Stimulated activated CD8-positive, alpha-beta memory T cell treated with anti-CD3 and anti-CD28 coated beads, Interleukin-12 subunit alpha, Interleukin-12 subunit beta, amount 100 ng/mL, for 24 hours (primary cell): Measurements from ENCODE around the gene SAP30L.

Experiments used
- DNase-seq: peaks from one replicate; pipeline ENCODE4 v3.0.0-alpha.2; 2020; ENCODE audit errors: extremely low read depth

Gene SAP30L

DNA sequence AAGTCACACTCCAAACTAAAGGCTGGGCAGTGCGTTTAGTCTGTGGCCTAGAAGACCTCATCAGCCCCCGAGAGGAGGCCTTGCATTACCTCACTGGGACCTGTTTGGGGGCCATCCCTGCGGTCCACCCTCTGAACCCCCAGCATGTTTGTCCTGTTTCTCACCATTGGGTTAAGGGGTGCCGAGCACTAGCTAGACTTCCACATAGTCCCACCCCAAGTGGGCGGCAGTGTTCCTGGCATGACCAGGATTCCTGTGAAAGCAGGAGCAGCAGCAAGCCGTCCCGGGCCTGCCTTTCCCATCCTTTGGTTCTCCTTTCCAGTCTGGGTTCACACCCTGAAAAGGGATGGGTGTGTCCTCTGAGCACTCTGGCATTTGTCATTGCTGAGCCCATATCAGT, 26.6 kb upstream of the SAP30L start:
- DNase-seq = no peak

DNA sequence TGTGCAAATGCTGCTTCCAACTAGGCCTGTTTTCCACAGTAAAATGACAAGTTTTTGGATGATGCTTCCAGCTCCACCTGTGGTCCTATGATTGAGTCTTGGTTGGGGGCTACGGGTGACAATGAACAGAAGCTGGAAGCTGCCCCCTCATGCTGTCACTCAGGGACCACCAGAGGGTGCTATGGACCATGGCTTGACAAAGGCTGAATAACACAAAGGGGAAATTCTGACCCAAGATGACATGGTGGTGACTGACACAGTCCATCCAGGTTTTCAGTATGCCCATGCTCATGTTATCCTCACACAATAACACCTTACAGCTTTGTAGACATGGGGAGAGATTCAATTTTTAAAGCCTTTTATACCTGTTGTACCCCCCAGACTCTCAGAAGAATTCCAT, 23.9 kb upstream of the SAP30L start:
- no peak for DNase-seq

DNA sequence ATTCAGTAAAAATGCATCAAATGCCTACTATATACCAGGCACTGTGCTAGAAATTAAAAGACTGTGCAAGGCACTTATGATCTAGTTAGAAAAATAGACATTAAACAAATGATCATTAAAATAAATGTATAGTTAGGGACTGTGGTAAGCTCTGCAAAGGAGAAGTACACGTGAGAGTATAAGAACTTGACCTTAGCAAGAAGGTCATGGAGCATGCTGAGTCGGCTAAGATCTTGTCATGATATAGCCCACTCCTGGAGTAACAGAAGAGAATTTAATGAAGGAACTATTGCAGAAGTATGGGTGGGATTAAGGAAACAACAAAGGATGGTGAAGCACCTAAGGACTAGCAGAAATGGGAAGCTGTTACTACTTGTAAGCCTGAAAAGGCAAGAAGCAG, 23.5 kb upstream of the SAP30L start:
- no peak for DNase-seq

DNA sequence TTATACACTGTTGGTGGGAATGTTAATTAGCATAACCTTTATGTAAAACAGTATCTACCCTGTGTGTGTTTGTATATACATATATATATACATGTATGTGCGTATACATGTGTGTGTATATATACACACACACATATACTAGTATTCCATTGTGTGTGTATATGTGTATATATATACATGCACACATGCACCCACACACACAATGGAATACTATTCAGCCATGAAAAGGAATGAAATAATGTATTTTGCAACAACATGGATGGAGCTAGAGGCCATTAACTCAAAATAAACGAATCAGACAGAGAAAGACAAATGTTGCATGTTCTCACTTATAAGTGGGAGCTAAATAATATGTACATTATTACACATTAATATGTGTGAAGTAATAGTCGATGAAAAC, 17.6 kb upstream of the SAP30L start:
- DNase-seq = no peak

DNA sequence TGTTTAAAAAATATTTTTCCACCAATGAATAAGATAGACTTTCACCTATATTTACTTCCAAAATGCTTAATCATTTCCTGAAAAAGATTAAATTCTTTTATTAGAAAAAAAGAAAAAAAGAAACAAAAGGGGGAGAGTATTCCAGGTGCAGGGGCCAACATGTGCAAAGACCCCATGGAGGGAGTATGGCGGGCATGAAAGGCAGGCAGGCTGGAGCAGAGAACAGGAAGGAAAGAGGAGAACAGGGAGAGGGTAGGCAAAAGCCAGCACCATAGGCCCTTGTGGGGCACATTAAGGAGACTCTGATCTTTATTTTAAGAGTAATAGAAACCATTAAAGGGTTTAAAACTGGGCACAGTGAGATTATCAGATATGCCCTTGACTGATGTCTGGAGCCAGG, 16.5 kb upstream of the SAP30L start:
- no peak for DNase-seq

DNA sequence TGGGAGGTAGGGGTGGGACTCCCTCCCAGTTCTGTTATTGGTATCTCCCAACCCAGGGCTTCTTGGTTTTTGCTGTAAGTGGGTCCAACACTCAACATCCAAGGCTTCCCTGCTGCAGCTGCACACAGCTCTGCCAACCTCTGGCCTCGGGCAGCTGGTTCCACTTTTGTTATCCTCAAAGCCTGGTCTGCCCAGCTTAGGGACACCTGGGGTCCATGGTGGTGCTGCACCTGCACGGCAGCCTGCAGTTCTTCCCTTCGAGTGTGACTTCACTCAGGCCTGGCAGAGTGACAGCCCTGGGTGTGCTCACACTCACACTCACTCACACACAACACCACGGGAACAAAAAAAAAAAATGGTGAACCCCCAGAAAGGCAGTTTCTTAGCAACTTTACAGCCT, 15.3 kb upstream of the SAP30L start:
- DNase-seq = no peak

DNA sequence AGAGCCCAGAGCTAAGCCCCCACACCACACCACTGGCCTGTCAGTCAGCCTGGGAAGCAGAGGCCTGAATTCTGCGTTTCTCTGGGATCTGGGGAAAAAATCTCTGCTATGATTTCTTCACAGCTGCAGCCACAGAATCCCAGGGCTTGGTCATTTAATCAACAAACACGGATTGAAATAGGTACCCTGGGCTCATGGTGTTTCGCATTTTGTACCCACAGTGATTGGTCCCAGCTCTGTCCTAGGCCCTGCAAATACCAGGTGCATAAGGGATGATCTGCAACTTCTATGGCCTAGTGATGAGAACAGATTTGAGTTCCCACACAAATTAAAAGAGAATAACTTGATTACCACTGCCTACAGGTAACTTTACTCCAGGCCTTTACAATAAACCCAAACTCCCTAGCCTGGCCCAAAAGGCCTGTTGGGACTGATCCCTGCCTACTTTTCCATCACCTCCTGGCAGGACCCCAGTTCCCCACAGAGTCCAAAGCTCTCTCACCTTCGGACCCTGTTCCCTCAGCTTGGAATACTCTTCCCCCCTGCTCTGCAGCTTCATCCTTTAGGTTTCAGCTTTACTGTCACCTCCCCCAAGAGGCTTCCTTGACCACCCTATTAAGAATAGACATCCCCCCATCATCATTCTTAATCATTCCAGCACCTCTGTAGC, 14.7 kb upstream of the SAP30L start:
- DNase-seq = no peak

DNA sequence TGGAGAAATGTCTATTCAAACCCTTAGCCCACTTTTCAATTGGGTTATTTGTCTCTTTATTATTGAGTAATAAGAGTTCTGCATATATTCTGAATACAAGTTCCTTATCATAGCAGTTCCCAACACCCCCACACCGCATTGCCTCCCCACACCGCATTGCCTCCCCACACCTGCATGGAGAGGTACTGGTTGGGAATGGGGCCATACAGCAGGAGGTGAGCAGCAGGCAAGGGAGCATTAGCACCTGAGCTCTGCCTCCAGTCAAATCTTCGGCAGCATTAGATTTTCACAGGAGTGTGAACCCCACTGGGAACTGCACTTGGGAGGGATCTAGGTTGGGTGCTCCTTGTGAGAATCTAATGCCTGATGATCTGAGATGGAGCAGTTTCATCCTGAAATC, 10.6 kb upstream of the SAP30L start:
- no peak for DNase-seq

DNA sequence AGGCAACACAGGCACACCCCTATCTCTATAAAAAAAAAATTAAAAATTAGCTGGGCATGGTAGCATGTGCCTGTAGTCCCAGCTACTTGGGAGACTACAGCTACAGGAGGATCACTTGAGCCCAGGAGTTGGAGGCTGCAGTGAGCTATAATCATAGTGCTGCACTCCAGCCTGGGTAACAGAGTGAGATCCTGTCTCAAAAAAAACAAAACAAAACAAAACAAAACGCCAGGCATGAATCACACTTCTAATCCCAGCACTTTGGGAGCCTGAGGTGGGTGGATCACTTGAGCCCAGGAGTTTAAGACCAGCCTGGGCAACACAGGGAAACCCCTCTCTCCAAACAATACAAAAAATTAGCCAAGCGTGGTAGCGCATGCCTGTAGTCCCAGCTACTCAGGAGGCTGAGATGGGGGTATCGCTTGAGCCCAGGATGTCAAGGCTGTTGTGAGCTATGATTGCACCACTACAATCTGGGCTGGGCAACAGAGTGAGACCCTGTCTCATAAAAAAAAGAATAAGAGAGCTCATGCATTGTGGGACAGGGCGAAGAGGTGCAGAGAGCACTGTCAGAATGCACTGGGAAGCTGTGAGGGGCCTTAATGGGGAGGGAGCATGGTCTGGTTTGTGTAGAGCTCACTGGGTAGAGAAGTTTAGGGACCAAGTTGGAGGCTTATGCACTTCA, 8.4 kb upstream of the SAP30L start:
- no peak for DNase-seq

DNA sequence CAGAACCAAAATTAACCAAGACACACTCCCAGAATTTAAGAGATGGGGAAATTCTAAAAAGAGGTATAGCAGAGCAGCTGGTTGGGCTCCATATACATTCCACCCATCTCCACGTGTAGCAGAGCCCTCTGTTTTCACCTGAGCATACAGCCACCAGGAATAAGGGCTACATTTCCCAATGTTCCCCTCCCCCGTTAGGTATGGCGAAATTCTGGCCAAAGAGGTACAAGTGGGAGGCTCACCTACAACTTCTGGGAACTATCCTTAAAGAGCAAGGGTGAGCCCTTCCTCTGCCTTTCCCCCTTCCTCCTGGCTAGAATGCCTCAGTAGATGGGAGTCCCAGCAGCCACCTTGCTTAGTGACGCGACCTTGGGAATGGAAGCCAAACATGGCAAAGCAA, 5.3 kb upstream of the SAP30L start:
- DNase-seq = no peak

DNA sequence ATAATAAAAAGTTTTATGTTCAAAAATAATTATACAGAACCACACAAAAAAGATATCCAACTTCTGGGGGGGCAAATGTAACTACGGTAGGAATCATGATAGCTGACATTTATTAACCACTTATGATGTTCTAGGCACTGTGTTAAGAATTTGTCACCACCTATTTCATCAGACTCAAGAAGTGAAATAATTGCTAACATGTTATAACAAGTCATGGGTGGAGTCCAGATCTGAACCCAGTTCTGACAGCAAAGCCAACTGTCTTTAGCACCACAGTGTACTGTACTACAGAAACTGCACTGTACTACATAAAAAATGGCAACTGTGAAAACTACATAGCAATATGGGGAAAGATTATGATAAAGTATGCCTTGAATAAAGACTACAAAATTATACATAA, 3.0 kb upstream of the SAP30L start:
- no peak for DNase-seq

DNA sequence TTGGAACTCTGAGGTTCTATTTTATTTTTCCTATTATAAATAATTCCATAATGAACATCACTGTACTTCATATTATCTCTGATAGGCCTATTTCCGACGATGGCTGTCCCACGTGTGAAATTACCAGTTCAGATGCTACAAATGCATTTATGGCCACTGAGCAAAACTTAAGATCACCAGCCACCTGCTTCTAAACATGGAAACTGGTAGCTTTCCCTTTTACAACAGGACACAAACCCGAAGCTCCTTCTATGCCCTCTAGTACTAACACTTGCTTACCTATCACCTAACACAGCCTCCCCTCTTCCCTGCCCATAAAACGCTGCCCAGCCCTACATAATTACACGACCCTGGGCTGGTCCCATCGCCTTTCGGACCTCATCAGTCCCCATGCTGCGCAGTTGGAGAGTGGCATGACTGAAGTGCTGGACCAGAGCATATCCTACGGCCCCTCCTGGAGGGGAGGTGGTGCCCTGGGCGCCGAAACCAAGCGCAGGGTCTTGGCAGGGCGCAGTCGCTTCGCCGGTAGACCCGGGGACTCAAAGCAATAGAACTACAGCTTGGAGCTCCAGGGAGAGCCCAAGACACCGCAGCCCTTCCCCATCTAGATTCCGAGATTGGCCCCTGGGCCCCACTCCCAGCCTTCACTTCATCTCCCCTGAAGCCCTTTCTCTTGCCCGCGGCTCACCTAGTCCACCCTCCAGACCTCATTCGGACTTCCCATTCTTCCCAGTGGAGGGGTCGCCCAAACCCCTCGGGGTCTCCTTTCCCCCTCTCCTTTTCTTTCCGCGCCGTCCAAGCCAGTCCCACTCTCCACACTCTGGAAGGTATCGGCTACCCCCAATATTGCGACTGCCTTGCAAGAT, 1.0 kb upstream of the SAP30L start:
- DNase-seq = no peak

DNA sequence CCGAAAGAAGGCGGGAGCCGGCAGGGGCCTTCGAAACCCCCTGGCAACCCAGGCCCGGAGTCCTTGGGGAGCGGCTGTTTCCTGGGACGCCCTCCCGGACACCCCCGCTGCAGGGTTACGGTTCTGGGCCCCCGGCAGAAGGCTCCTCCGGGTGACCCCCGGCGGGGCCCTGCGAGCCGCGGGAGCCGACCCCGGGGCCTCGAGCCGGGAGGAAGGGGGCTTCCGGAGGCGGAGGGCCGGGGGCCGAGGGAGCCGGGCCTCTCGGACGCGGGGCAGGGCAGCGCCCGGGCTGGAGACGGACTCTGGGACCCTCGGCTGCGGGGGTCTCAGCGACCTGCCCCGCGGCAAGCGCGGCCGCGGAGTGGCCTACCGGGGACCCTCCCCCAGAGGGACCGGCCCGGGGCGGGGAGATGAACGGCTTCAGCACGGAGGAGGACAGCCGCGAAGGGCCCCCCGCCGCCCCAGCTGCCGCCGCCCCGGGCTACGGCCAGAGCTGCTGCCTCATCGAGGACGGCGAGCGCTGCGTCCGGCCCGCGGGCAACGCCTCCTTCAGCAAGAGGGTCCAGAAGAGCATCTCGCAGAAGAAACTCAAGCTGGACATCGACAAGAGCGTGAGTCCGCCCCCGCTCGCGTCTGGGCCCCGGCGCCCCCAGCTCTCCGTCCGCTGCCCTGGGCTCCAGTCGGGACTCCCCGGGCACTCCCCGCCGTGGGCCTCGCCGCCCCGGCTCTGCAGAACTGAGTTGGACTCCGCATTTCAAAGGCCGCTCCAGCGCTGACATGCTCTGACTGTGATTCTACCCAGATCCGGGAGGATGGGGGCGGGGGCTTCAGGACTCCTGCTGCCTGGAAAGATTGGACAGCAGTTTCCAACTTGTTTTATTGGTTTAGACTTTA, 645 bp downstream of the SAP30L start:
- DNase-seq = no peak

DNA sequence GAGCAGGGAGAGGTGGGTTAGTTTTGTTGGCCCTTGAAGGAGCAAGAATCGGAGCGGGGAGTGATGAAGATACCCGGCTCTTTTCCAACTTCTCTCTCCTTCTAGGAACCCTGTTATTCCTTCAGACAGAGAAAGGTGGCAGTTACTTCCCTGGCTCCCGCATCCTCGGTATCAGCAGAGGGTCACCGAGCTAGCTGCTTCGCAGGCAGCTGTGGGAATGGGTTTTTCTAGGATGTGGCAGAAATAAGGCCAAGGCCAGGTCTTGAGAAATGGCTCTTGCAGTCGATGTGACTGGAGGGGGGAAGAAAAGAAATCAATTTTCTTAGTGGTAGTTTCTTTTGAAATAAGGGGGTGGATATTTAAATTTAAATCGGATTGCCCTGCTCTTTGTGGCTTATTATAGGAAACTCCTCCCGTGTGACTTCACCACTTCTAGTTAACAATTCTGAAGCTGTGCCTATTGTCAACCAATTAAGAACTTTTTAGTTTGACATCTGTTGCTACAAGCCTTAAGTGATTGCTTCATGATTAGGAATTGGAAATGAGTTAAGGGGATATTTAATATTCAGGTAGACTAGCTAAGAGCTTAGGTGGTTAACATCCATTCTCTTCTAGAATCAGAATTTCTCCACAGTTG, 1.4 kb downstream of the SAP30L start:
- no peak for DNase-seq

DNA sequence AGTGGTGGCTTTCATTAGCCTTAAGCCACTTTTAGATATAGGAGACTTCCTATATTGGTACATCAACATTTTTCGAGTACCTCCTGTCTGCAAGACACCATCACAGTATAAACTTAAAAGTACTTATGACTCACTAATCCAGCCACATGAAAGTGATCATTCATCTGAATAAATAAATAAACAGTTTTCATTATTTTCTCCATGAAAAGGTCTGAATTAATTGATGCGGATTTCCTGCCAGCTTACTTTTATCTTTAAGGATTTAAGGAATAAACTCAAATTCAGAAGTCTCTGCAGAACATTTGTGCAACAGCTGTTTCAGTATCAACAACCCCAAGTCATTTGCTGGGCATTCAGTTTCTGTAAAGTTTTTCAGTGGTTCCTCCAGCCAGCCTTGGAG, 4.0 kb downstream of the SAP30L start:
- no peak for DNase-seq

DNA sequence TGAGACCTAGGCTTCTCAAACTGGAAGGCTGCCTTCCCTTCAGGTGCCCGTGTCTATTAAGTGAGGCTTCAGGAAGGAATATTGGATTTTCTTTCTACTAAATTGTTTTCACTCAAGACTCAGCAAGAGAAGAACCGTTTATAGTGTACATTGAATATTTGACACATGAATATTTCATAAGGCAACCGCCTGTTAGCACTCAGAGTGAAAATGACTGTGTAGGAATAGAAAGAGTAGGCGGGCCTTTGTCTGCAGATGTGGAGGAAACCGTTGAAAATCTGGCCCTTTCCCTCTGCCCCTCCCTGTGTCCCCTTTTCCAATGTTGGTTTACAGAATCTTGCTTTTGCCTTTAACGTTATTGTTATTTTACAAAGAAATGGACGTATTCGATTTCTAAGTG, 6.2 kb downstream of the SAP30L start:
- DNase-seq = no peak

DNA sequence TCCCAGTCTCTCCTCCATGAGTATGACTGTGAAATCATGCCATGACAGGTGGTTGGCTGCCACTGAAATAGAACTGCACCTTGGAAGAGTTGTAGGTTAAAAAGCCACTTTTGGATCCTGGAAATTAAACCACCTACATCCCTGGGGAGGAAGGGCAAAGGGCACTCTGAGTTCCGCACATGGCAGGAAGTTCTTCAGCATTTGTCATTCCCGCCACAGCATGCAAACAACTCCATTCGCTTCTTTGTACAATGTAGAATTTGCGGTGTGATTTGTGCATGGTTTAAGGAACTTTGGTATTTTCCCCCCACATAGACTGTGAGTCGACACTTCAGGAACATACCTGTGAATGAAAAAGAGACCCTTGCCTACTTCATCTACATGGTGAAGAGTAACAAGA, 9.8 kb downstream of the SAP30L start:
- DNase-seq = no peak

DNA sequence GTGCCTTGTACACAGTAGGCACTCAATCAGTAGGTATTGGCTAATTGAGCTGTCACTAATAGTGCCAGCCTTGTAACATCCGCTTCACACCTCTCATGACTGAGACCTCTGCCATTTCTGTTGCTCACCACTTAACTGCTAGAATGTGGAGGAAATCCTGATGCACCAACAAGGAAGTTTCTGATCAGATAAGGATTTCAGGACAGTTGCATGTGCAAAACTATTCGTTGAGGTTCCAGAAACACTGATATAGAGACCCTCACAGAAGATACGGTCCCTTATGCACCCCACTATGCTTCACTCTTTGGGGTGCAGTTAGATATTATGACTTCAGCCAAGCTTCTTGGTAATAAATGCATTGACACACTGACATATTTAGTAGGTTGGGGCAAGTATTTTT, 10.7 kb downstream of the SAP30L start:
- DNase-seq = no peak

DNA sequence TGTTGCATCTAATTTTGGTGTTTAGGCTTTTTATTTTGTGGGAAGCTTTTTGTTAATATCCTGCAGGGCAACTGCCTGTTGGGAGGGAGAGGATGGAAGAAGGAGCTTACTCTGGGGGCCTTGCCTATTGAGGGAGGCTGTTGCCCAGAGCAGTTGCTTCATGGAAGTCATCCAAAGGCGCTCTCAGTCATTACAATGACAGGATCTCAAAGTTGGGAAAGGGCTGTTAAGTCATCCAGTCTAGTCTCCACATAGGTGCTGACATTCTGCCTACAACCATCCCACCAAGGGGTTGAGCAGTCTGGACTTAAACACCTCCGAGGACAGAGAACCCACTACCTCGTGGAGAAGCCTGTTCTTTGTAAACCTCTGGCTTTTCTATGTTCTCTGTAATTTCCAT, 13.2 kb downstream of the SAP30L start:
- DNase-seq = no peak

DNA sequence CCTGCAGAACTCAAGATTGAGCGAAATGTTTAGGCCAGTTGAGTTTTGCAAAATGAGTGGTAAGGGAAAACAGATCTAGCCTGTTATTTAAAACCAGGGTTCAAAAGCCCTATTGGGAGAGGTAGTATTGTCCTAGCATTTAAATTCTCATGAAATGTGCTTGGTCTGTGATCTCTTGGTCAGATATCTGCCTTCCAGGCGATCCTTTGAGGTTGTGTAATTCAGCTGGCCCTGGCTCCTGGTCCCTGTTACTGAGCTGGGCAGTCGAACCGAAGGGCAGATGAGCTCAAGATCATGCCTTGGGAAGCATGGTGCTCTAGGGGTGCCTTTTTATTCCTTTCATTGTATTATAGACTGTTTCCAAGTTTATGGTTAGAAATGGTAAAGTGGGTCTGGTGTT, 14.4 kb downstream of the SAP30L start:
- no peak for DNase-seq

DNA sequence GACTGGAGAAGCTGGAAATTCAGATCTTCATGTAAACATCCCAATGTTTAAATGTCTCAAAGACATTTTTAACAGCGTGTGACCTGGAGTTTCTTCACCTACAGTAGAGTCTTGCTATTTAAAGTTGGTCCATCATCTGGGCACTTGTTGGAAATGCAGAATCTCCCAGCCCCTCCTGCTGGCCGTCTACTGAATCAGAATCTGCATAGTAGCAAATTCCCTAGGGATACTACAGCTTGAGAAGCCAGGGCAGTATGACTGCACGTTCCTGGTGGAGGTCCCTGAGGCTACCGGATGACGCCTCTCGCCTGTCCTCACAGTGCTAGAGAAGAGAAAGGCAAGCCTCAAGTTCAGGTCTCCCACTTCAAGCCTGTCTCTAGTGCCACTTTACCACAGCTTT, 15.7 kb downstream of the SAP30L start:
- no peak for DNase-seq

DNA sequence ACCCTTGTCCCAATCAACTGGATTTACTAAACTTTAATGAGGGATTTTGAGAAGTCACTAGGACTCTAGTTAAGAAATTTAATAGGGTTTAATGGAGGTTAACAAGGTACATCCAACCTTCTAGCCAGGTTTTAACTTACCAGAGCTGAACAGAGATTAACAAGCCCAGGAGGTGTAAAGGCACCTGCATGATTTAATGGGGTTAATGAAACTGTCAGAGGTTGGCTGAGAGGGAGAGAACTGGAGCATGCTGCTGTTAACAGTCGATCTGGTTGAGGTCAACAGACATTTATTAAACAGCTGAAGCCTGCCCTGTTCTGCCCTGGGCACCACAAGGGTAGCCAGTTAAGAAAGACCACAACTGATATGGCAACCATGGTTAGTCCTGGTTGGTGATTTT, 18.6 kb downstream of the SAP30L start:
- no peak for DNase-seq
